HuH-7.5 (cell line): ENCODE data around the gene OIT3.

ENCODE experiments used
- DNase-seq: peaks from one replicate; pipeline ENCODE4 v3.0.0; 2011; ENCODE audit warnings: low spot score

OIT3 gene

DNA sequence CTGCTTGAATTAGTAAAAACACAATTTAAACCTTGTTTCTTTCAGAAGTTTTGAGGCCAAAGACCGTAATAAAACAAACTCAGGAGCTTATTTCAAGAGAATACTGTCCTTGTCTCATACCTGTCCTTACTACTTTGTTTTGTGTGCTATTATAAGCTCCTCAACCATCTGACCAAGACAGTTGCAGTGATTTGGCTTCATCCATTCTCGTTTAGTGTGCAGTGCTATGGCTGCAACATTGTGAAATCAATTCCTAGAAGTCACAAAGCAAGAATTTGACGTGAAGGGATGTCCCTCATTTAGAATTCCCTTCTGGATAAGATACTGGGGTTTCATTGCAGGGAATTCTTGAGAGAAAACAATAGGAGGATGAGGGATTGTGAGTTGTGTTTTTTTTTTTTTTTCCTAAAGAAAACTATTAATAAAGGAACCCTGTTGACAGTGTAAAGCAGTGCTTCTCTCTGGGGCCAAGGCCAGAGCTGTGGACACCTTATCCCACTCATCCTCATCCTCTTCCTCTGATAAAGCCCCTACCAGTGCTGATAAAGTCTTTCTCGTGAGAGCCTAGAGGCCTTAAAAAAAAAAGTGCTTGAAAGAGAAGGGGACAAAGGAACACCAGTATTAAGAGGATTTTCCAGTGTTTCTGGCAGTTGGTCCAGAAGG, at the start of gene OIT3:
Gene OIT3 (plus strand): TSS at position 604 of the 663 bp plus-strand sequence. CDS start 60 bp downstream, outside the sequence.
- DNase-seq: no peak

DNA sequence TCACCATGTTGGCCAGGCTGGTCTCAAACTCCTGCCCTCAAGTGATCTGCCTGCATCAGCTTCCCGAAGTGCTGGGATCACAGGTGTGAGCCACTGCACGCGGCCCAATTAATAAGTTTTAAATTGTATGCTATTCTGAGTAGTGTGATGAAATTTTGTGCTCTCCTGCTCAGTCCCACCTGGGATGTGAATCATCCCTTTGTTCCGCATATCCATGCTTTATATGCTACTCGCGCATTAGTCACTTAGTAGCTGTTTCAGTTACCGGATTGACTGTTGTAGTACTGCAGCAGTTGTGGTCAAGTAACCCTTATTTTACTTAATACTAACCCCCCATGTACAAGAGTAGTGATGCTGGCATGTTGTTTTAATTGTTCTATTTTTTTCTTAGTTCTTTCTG, 47.3 kb upstream of the OIT3 start:
- no peak for DNase-seq

DNA sequence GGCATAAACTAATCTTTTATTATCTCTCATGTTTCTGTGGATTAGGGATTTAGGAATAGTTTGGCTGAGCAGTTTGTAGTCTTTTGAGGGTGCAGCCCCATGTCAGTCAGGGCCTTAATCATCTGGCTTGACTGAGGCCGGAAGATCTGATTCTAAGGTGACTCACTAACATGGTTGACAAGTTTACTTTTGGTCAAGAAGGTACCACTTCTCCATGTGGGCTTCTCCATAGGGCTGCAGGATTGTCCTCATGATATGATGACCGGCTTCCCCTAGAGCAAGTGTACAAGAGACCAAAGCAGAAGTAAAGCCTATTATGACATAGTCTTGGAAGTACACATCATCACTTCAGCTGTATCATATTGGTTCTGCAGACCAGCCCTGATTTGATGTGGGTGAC, 45.9 kb upstream of the OIT3 start:
- no peak for DNase-seq

DNA sequence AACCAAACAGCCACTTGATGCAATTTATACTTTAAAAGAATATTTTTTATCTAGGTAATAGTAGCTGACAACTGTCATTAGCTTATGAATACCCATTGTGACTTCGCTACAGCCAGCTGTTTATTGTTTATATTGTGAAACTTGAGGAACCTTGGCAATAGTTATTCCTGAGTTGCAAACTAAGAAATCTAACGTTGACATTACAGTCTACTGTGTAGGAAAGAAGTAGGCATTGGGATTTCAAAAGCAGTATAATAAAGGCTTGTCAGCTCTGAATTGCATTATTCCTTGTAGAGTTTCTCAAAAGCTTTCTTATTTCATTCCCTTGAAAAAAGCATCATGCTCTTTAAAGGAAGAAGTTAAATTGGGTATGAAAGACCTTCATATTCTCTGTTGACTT, 42.7 kb upstream of the OIT3 start:
- DNase-seq: no peak

DNA sequence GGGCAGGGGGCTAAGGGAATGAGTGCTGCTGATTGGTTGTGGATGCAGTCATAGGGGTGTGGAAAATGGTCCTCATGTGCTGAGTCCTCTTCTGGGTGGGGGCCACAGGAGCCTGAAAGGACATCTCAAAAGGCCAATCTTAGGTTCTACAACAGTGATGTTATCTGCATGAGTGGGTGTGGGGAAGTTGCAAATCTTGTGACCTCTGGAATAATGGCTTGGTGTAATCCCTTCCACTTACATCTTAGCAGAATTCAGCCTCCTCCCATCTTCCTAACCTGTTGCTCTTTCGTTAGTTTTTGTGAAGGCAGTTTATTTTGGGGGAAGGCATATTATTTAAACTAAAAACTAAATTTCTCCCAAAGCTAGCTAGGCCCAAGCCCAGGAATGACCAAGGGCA, 42.0 kb upstream of the OIT3 start:
- no peak for DNase-seq

DNA sequence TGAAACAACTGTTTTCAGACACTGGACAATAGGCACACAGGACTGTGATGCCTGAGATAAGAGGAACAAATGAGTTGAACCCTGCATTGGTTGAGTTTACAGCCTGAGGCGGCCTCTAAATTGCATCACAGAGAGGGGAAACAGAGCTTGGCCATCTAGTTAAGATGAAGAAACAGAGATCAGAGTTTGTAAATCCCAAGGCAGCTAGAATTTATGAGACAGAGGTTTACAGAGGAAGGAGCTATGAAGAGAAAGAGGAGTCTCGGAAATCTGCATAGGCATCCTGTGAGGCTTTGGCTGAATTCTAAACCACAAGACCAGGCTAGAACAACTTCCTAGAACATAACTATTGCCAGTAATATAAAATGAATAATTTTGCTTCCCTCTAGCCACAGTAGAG, 41.0 kb upstream of the OIT3 start:
- DNase-seq: no peak

DNA sequence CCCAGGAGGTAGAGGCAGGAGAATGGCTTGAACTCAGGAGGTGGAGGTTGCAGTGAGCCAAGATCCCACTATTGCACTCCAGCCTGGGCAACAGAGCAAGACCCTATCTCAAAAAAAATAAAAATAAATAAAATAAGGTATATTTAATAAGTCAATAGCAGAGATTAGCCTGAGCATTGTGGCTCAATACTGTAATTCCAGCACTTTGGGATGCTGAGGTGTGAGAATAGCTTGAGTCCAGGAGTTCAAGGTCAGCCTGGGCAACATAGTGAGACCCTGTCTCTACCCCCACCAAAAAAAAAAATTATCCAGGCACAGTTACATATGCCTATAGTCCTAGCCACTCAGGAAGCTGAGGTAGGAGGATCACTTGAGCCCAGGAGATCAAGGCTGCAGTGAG, 38.4 kb upstream of the OIT3 start:
- DNase-seq: no peak

DNA sequence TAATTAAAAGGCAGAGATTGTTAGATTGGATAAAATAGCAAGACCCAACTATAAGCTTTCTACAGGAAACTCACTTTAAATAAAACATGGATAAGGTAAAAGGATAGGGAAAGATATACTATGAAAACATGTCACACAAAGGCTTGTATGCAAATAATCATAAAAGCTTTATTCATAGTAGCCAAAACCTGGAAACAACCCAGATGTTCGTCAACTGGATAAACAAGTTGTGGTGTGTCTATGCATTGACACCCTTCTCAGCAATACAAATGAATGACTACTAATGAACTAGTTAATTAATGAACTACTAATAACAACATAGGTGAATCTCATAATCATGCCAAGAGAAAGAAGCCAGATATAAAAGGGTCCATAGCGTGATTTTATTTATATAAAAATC, 37.7 kb upstream of the OIT3 start:
- DNase-seq: no peak

DNA sequence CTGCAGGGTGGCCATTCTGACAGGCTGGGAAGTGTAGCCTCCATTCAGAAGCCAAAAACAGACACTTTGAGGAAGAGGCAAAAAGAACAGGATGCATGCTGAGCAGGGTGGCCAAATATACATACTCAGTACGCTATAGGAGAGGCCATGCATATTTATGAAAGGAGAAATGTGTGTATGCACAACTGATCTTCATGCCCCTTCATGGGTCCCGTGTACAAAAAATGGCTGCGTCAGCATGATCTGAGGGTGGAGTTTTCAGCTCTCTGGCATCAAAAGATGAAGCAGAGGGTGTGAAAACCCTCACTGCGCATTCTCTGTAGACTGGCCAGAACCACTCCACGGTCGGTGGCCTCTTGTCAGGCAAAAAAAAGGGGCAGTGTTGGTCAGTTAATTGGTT, 35.5 kb upstream of the OIT3 start:
- no peak for DNase-seq

DNA sequence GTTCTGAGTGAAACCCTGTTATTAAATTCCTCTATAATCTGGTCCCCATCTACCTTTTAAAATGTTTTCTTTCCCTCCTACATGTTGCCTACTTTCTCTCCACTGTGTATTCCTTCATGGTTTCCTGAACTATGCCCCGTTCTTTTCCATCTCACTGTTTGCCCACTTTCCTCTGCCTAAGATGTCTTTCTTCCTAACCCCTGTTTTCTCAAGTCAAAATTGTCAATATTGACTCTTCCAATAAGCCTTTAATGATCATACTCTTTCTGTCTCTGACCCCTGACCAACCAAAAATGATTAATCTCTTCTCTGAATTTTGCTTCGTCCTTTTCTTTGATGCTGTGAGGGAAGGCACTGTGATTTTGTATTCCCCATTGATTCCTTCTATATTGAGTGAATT, 30.6 kb upstream of the OIT3 start:
- no peak for DNase-seq

DNA sequence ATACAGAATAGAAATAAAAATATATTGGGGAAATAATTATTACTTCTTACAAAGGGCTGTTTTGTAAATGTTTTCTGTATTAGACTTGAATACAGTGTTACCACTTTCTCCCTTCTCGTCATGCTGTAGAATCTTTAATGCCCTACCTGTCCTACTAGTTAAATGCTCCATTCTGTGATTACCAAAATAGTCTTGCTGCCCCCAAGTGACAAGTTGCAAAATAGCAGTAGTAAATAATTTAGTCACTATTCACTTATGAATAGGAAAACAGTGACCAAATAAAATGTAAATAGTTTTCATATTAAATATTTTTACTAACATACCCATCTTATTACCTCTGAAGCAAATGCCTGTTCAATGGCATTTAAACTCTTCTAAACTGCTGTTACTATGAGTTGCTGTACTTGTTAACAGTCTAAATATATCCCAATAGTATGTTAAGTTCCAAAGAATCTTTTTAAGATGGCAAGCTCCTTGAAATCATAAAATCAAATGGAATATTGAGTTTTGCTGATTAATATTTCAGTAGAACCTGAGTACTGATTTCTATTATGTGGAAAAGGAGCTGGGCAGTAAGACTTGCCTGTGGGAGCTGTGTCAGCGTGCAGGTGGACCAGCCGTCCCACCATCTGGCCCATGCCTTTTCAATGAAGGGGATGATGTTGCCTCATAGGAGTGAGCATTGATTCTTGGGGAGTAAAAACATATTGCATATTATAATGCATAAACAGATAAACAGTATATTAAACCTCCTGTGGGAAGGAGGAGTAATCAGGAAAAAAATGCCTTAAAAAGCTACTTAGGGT, 18.1 kb upstream of the OIT3 start:
- no peak for DNase-seq

DNA sequence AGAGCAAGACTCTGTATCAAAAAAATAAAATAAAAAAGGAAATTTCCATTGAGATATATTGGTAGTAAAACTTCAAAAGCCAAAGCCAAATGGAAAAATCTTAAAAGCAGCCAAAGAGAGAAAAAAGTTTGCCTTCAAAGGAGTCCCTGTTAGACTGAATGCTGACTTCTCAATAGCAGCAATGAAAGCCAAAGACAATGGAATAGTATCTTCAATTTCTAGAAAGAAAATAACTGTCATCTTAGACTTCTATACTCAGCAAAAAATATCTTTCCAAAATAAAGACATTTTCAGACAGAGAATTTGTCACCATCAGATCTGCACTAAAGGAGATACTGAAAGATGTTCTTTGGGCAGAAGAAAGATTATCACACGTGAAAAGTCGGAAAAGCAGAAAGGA, 14.3 kb upstream of the OIT3 start:
- no peak for DNase-seq

DNA sequence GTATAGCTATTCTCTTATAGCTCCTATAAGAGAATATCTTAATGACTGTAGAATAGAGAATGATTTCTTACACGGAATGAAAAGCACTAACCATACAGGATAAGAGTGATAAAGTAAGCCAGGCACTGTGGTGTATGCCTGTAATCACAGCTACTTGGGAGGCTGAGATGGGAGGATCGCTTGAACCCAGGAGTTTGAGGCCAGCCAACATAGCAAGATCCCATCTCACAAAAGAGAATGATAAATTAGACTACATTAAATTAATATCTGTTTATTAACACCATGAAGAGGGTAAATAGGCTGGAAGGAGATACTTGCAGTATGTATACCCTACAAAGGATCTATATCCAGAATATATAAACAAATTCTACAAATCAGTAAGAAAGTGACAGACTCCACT, 12.2 kb upstream of the OIT3 start:
- DNase-seq: no peak

DNA sequence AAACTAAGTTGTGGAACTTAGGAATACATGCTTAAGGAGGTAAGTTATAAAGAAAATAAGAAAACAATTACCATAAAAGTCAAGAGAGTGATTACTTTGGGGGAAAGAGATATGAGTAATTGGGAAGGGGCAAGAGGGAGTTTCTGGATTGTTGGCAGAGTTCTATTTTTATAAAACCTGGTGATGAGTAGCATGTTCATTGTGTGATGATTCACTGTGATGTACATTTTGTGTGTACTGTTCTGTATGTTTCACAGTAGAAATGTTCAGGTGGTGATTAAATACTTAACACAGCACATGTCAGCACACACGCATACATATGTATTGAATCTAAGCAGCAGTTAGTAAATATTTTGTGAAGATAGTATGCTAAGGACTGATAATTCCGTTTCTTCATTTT, 9.7 kb upstream of the OIT3 start:
- DNase-seq: no peak

DNA sequence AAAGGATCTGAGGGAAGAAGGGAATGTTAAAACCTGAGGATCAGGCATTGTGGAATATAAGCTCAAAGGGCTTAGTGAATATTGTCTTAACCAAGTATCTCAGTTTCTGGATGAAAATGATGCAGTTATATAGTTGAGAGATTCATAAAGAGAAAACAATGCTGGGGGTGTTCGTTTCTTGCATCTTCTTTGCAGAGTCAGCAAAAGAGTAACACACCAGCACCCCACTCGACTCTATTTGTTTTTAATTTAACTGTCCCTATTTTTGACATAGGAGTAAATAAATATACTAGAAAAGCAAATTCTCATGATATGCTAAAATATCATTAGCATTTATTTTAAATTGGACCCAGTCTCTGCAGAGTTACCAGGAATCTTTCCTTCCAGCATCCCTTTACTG, 7.6 kb upstream of the OIT3 start:
- DNase-seq: no peak

DNA sequence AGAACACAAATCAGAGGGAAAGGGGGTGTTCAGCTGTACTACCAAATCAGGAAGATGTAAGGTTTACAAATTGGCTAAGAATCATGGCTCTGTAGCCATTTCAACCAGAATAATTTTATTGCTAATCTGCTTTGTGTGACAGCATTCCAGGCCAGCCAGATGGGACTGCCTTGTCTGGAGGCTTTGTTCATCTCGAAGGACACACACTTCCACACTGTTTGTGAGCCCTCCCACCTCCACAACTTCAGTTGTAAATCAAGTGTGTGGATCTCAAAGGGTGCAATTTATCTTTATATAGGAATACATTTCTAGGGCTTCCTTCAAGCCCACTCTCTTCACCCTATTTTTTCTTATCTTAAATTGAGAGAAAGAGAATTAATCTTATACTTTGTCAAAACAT, 6.9 kb upstream of the OIT3 start:
- DNase-seq: no peak

DNA sequence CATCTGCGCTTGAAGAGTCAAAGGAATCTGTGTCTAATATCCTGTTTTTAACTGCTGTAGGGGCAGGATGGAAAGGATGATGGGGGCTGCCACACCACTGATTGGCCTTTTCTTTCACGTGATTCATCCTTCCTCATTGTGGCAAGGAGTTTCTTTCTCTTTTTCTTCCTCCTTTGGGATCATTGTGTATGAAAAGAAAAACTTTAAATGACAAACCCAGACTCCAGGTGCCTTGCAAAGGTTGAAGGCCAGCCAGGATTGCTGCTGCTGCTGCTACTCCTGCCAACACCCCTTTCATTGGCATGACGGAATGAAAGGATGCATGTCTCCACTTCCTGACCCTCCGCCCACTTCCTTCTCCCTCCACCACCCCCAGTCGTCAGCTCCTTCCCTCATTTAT, 6.5 kb upstream of the OIT3 start:
- DNase-seq: no peak

DNA sequence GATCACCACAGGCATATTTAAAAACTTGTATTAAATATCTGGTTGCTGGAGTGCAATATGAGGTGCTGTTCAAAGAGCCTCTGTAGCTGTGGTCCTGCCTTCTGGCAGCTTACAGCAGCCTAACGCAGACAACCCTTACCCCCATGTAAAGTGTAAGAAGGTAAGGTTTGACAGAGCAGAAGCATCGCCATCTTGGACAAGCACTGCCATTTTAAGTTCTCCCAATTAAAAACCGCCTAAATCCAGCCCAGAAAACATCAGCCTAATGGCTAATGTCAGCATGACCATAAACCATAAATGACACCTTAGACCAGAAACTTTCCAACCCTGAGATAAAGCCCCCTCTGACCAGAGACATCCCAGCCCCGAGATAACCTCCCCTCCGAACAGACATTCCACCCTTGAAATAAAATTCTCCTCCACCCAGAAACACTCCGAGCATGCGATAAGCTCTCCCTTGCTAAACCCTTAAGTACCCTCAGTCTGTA, 5.3 kb upstream of the OIT3 start:
- DNase-seq: no peak

DNA sequence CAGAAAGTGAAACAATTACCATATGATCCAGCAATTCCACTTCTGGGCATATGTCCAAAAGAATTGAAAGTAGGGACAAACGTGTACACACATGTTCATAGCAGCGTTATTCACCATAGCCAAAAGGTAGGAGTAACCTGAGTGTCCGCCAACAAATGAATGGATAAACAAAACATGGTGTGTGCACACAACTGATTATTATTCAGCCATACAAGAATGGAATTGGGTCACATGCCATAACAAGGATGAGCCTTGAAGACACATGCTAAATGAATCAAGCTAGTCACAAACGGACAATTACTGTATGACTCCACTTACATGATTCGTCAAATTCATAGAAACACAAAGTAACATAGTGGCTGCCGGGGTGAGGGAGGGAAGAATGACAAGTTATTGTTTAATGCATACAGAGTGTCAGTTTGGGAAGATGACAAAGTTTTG, 4.1 kb upstream of the OIT3 start:
- DNase-seq: no peak

DNA sequence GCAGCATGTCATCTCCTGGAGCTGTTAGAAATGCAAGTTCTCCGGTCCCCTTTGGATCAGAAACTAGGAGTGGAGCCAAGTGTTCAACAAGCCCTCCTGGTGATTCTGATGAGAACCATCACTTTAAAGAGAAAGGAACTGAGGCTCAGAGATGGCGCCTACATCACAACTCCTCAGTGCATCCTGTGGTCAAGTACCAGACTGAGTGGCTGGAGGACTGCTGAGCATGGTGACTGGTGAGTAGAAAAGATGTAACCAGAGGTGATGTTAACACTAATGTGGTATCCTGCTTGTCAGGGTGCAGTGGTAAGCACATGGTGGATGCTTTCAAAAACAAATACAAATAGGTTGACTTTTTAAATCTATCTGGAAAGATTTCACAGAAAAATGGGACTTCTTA, 3.5 kb upstream of the OIT3 start:
- no peak for DNase-seq

DNA sequence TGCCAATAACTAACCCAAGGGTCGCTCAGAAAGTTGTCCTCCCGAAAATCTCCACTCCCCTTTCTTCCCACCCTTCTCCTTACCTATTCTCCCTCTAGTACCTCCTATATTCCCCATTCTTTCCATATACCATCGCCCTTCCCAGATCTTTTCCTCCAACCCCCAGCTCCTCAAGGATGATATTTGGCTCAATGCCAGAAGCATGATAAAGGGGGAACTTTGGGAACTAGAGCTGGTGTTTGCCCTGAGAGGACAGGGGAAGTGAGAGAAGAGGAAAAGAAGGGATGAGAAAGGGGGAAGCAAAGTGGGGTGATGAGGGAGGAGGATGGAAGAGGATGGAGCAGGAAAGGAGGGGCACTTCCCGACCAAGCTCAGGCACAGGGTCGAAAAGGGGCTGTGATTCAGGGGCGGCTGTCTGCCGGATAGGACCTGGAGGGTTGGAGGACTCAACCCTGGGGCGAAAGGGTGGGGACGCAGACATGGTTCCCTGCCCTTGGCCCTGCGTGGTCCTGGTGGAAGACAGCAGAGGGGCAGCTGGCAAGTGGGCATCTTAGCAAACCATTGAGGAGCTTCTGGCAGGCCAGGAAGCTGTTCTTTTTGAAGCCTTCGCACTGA, 1.8 kb downstream of the OIT3 start:
- DNase-seq: no peak

DNA sequence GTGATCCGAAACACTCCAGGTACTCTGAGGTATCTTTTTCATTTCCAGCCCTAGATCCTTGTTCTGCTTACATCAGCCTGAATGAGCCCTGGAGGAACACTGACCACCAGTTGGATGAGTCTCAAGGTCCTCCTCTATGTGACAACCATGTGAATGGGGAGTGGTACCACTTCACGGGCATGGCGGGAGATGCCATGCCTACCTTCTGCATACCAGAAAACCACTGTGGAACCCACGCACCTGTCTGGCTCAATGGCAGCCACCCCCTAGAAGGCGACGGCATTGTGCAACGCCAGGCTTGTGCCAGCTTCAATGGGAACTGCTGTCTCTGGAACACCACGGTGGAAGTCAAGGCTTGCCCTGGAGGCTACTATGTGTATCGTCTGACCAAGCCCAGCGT, 5.1 kb downstream of the OIT3 start:
- no peak for DNase-seq

DNA sequence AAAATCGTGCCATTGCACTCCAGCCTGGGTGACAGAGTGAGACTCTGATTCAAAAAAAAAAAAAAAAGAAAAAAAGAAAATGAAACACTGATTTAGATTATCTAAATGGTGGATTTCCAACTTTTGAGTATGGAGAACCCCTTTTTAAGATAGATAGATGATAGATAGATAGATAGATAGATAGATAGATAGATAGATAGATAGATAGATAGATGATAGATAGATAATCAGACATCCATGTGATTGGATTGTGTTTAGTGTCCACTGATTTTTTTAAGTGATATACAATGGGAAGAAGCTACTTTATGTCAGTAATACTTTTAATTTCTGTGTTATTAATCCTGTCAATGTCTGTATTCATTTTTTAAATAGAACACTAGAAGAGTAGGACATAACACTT, 6.0 kb downstream of the OIT3 start:
- no peak for DNase-seq
